ENCODE results near the gene ARVCF.

Gene ARVCF

DNA sequence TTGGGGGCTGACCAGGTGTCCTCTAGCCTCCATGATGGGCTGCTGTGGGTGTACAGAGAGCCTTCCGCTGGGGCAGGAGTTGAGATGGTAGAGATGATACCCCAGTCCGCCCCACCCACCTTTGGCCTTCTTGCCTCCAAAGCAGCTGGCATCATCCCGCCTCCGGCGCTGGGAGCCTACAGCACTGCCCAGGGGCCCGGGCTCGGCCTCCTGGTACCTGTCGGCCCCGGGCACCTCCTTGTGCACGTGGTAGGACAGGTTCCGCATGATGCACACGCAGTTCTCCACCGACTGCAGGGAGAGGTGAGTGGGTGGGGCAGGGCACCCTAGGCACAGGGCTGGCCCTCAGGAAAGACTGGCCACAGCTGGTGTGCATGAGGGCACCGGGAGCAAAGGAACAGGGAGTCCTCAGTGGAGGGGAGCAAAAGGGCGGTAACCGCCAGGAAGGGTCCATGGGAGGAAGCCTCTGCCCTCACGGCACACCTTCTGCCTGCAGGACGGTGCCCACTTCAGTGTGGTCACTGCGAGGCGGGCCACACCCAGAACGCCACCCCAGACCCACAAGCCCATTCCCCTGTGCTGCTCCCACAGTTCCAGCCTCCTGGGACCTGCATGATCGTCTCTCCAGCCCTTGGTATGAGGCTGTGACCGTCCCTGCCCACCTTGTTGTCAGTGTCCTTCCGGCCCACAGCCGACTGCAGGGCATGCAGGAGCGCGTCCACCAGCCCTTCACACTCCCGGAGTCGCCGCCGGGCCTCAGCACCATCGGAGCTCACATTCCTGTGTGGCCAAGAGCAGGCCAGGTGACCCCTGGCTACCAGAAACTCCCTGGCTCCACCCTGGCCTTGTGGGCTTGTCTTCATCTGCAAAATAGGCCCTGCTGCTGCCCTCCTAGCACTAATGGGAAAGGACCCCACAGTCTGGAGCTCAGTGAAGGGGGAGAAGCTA is 39.1 kb downstream of the ARVCF start:
- no peak for DNase-seq
- no peaks in the 10 kb centered on the region for H3K27me3 ChIP-seq
- TF ChIP-seq, protein P1, sequence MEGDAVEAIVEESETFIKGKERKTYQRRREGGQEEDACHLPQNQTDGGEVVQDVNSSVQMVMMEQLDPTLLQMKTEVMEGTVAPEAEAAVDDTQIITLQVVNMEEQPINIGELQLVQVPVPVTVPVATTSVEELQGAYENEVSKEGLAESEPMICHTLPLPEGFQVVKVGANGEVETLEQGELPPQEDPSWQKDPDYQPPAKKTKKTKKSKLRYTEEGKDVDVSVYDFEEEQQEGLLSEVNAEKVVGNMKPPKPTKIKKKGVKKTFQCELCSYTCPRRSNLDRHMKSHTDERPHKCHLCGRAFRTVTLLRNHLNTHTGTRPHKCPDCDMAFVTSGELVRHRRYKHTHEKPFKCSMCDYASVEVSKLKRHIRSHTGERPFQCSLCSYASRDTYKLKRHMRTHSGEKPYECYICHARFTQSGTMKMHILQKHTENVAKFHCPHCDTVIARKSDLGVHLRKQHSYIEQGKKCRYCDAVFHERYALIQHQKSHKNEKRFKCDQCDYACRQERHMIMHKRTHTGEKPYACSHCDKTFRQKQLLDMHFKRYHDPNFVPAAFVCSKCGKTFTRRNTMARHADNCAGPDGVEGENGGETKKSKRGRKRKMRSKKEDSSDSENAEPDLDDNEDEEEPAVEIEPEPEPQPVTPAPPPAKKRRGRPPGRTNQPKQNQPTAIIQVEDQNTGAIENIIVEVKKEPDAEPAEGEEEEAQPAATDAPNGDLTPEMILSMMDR (IDR thresholded peaks at IDR 0.05), result no peak
- H3K4me1 ChIP-seq, result peaks cover 0 to 13% (median 6%) of the 10 kb centered on the region in 4 donors
- no peaks in the 10 kb centered on the region for H3K9me3 ChIP-seq
- H3K36me3 ChIP-seq, result peaks cover 15 to 83% (median 73%) of the 10 kb centered on the region in 3 donors
- intact Hi-C loops (cut with DNase I; ENCODE audit: low total_unique reads), result no loop called here
- H3K27ac ChIP-seq, result no peak overlapping the region
- no peak overlapping the region for H3K4me3 ChIP-seq

DNA sequence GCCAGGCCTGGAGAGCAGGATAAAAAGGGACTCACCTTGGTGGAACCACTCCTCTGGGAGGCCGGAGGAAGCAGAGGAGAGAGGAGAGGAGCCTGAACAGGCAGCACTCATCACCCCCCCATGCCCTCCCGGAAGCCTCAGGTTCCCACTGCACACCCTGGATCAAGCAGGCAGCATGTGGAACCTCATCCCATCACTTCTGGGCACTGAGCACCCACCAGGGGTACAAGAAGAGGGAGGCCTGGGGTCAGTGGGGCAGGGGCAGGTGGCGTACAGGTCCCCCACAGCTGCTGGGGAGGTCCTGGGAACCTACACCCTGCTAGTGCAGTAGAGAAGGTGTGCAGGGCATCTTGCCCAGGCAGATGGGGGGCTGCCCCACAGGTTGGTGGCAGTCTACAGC is 40.0 kb downstream of the ARVCF start:
- intact Hi-C loops (cut with DNase I; ENCODE audit: low total_unique reads), result no loop called here
- H3K9me3 ChIP-seq, result no peaks in the 10 kb centered on the region
- no peaks in the 10 kb centered on the region for H3K27me3 ChIP-seq
- no peak for DNase-seq
- no peak overlapping the region for H3K4me3 ChIP-seq
- H3K27ac ChIP-seq, result no peak overlapping the region
- peaks cover 15 to 89% (median 79%) of the 10 kb centered on the region in 3 donors for H3K36me3 ChIP-seq
- TF ChIP-seq, protein P1 (IDR thresholded peaks at IDR 0.05), result no peak
- peaks cover 0 to 8% (median 3%) of the 10 kb centered on the region in 4 donors for H3K4me1 ChIP-seq

DNA sequence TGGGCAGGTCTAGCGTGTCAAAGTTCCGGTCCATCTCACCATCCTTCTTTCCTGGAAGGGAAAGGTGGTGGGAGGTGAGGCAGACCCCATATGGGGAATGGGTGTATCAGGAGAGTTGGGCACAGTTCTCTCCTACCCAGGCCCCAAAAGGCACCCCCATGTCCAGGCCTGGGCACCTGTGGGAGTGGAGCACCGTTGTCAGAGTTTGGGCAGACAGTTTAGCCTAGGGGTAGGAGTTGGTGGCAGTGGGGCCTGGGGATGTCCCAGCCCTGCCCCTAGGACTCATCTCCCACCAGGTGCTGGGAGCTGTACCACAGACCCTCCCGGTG is 41.0 kb downstream of the ARVCF start:
- H3K27me3 ChIP-seq, result no peaks in the 10 kb centered on the region
- TF ChIP-seq, protein P1 (IDR thresholded peaks at IDR 0.05), result no peak
- peaks cover 9 to 89% (median 79%) of the 10 kb centered on the region in 3 donors for H3K36me3 ChIP-seq
- peaks cover 0 to 15% (median 6%) of the 10 kb centered on the region in 4 donors for H3K4me1 ChIP-seq
- H3K27ac ChIP-seq, result peak overlapping the region; percentile 39 to 47
- no peaks in the 10 kb centered on the region for H3K9me3 ChIP-seq
- H3K4me3 ChIP-seq, result no peak overlapping the region
- no peak for DNase-seq
- intact Hi-C loops (cut with DNase I; ENCODE audit: low total_unique reads), result no loop called here

GRCh38 chr22:19974935-19975706 is 41.5 kb downstream of the ARVCF start:
- H3K4me3 ChIP-seq, result no peak overlapping the region
- no peak for DNase-seq
- peak overlapping the region; percentile 39 to 47 for H3K27ac ChIP-seq
- no peaks in the 10 kb centered on the region for H3K27me3 ChIP-seq
- peaks cover 0 to 21% (median 6%) of the 10 kb centered on the region in 4 donors for H3K4me1 ChIP-seq
- intact Hi-C loops (cut with DNase I; ENCODE audit: low total_unique reads), result no loop called here
- no peaks in the 10 kb centered on the region for H3K9me3 ChIP-seq
- H3K36me3 ChIP-seq, result peaks cover 9 to 89% (median 76%) of the 10 kb centered on the region in 3 donors
- TF ChIP-seq, protein P1 (IDR thresholded peaks at IDR 0.05), result no peak

DNA sequence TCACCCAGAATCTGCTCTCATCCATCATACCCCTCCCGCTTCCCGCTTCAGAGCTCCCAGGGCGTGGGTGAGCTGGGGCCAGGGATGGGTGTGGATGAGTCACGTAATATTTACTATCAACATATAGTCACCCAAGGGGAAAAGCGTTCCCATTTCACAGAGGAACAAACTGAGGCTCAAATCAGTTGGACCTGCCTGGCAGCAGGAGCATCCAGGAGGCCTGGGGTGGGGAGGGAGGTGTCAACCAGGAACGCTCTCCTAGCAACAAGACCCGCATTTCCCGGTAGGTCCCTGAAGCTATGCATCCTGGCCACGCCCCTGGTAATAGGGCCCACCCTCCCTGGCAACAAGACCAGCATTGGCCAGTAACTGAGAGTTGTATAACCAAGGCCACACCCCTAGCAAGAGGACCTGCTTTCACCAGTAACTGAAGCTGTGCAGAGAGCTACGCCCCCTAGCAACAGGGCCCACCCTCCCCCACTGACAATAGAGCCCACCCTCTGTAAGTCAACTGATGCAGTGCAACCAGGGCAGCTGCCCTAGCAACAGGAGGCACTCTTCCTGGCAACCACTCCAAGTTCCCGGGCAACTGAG is 42.3 kb downstream of the ARVCF start:
- Histone ChIP-seq H3K9me3 (no peaks in the 10 kb centered on the region), H3K36me3 (peaks cover 9 to 89% (median 76%) of the 10 kb centered on the region in 3 donors), H3K4me3 (no peak overlapping the region), H3K27me3 (no peaks in the 10 kb centered on the region), H3K27ac (peak overlapping the region; percentile 39 to 47), H3K4me1 (peaks cover 0 to 21% (median 6%) of the 10 kb centered on the region in 4 donors)
- intact Hi-C loops (cut with DNase I; ENCODE audit: low total_unique reads), result no loop called here
- DNase-seq, result peak in 1 of 2 donors; percentile 45
- TF ChIP-seq, protein P1 (IDR thresholded peaks at IDR 0.05), result no peak
